GM19023 (cell line): ENCODE results near the gene KCNC3.

Experiments used
- ATAC-seq: cut with Tn5 transposase; IDR thresholded peaks from one replicate; pipeline ENCODE4 v1.9.1; 2021; ENCODE audit warnings: mild to moderate bottlenecking, moderate library complexity; ENCODE audit not compliant: unreplicated experiment

KCNC3 gene

DNA sequence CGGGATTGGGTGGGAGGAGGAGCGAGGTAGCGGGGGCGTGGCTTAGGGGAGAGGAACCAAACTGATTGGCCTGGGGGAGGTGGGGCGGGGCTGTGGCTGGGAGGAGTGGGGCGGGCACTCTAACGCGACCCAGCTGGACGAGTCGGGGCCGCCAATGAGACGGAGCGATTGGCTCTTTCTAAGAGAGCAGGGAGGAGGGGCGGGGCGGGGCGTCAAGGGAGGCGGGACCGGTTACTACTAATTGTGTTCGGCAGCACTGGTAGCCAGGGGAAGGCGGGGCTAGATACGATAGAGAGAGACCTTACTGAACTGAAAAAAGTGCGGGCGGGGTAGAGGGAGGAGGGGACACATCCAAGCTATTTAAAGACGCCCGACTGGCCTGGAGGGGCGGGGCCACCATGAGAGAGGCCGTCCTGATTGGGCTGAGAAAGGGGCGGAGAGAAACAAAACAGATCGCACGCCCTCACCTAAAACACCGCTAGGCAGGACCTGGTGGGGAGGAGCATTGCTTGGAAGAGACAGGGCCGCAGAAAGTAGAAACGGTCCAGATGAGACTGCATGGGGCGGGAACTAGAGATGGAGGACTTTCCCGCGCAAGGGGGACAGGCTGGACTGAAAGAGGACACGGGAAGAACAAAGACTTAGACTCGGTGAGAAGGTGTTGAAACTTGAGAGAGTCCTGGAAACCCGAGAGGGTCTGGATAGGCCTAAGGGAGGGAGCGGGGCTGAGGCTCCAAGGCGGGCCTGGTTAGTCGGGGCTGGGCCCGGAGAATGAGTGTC, at the start of gene KCNC3:
Gene KCNC3, minus strand, starts transcription at position 232 of the 780 bp plus-strand sequence. CDS start 295 bp downstream, outside the sequence.
- ATAC-seq = peak; percentile 52

DNA sequence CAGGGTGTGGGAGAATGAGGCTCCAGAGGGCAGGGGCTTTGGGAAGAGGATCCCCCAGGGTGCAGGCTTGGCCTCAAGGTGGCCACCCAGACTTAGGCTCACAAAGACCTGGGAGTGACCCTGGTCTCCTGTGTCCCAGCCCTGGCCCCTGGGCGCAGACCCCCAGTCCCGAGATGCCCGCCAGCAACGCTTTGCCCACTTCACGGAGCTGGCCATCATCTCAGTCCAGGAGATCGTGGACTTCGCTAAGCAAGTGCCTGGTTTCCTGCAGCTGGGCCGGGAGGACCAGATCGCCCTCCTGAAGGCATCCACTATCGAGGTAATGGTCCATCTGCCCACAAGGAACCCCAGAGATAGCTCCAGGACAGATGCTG, 49.7 kb upstream of the KCNC3 start:
- no peak for ATAC-seq

DNA sequence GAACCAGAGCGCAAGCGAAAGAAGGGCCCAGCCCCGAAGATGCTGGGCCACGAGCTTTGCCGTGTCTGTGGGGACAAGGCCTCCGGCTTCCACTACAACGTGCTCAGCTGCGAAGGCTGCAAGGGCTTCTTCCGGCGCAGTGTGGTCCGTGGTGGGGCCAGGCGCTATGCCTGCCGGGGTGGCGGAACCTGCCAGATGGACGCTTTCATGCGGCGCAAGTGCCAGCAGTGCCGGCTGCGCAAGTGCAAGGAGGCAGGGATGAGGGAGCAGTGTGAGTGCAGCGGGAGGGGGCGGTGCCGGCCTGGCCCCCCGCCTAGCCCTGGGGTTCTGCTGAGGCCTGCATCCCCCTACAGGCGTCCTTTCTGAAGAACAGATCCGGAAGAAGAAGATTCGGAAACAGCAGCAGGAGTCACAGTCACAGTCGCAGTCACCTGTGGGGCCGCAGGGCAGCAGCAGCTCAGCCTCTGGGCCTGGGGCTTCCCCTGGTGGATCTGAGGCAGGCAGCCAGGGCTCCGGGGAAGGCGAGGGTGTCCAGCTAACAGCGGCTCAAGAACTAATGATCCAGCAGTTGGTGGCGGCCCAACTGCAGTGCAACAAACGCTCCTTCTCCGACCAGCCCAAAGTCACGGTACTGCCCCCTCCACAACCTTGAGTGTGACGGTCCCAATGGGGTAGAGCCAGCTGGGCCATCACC, 49.1 kb upstream of the KCNC3 start:
- no peak for ATAC-seq

DNA sequence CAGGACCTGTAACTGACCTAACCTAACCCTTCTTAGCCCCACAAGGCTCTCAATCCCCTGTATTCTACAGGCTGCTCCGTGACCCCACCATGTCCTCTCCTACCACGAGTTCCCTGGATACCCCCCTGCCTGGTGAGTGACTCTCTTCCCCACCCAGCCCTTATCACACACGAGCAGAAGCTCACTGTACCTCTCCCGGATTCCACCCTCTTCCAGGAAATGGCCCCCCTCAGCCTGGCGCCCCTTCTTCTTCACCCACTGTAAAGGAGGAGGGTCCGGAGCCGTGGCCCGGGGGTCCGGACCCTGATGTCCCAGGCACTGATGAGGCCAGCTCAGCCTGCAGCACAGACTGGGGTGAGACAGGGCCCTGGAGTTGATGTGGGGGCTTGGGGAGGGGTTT, 48.3 kb upstream of the KCNC3 start:
- no peak for ATAC-seq

DNA sequence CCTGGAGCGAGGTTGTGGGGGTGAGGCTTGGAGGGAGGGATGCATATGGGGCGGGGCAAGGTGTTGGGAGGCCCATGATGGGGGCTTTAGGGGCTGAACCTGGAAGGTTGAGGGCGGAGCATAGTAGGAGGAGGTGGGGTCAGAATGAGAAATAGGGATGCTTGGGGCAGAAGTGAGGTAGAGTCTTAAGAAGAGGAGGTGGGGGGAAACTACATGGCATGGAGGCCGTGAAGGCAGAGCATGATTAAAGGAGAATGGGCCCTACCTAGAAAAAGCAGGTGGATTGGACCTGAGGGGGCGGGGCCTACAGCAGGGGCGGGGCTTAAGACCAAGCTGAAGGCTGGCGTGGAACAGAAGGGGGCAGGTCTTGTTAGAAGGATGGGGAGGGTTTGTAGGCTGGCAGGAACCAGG, 47.9 kb upstream of the KCNC3 start:
- ATAC-seq = no peak

DNA sequence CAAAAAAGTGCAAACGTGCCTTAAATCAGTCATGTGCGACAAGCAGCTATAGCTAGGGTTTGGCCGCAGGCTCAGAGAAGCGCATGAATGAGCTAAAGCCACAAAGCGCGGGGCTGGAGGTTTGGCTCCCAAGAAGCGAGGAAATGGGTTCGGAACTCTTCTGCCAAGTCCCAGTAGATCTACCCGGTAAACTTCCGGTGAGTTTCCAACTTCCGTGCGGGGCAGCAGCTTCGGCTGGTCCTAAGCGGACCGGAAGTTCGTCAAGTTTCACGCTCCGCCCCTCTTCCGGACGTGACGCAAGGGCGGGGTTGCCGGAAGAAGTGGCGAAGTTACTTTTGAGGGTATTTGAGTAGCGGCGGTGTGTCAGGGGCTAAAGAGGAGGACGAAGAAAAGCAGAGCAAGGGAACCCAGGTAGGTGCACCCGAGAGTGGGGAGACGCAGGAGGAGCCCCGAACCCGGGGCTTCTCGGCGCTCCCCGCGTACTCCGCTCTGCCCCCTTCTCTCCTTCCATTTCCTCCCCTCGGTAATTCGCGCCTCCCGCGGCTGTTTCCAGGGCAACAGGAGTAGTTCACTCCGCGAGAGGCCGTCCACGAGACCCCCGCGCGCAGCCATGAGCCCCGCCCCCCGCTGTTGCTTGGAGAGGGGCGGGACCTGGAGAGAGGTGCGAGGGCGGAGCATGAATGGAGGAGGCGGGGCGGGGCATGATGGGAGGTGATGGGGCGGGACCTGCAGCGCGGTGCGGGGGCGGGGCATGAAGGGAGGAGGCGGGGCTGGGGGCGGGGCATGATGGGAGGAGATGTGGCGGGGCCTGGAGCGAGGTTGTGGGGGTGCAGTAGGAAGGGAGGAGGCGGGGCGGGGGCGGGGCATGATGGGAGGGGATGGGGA, 47.2 kb upstream of the KCNC3 start, which contains the start of gene NR1H2:
Gene NR1H2, plus strand, starts transcription at position 292 of the 885 bp plus-strand sequence. CDS start 1,149 bp downstream, outside the sequence.
- peak; percentile 81 for ATAC-seq

DNA sequence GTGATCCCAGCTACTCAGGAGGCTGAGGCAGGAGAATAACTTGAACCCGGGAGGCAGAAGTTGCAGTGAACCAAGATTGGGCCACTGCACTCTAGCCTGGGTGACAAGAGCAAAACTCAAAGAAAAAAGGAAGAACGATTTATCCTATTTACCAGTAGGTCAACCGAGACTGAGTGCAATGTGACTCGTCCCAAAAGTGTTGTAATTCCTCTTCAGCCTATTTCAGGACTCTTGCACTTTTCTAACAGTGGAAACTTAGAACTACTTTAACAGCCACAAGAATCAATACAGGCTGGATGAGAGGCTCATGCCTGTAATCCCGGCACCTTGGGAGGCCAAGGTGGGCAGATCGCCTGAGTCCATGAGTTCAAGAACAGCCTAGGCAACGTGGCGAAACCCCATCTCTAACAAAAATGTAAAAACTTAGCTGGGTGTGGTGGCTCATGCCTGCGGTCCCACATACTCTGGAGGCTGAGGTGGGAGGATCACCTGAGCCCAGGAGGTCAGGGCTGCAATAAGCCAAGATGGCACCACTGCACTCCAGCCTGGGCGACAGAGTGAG, 42.8 kb upstream of the KCNC3 start:
- ATAC-seq = no peak

DNA sequence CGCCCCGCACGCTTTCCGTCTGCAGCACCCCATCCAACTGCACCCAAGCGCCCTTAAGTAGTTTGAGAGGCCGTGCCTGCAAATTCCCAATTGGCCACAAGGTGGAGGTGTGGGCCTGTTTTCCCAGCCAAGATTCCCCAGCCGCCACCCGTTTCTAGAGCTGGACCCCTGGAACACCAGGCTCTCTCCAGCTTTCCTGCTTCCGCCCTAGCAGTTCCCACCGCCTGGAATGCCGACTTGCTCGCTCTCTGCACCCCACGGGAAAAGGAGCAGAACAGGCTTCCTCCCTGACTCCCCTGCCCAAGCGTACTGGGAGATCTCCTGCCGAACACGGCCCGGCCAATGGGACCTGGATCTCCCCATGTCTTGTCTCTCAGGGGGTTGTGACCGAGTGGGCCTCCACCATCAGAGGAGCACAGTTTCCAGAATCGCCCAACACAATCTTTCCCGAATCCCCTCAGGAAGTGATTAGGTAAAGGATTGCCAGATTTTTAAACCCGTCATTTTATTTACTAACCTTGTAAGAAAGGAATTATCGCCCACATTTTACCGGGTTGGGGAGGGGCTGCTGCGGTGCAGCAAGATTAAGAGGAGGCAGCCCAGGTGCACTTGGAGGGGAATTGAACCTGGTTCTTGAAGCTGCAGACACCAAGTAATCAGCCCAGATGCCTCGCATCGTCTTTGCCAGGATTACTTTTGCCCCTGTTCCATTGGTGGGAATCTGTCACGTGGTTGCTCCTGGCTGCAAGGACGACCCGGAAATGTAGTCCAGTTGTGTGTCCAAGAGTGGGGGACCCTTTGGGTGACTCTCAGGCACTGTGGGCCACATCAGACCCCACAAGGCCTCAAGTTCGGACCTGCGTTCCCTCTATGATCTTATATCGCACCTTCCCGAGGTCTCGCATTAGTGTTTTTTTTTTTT, 39.7 kb upstream of the KCNC3 start:
- ATAC-seq = no peak

DNA sequence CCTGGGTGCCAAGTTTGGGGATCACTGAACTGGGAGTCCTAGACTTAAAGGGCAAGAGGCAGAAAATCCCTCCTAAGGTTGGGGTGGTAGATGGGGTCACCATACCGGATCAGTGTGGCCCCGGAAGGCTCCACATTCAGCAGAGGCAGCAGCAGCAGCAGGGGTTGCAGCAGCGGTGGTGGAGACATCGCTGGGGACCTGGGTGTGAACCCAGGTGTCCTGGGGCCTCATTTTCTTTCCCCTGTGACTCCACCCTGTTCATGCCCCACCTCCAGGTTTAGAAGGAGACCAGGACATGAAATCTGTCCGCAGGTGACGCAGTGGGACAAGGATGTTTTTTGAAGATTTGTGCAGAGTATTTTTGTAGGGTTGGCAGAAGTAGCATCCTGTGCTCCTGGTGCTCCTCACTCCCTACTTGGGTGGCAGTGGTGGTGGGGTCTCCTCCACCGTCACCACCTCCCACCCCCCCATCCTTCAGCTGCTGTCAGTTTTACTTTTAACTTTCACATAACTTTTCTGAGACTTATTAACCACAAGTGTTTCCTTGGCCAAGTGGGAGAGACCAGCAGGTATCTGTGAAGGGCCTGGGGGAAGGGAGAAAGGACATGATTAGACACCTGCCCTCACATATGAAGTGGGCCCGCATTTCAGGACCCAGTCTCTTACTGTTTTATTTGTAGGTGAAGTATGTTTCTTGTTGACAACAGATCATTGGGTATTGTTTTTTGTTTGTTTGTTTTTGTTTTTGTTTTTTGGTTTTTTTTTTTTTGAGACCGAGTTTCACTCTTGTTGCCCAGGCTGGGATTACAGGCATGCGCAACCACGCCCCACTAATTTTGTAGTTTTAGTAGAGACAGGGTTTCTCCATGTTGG, 36.5 kb upstream of the KCNC3 start, which contains the start of gene NAPSA:
Gene NAPSA, minus strand, starts transcription at position 206 of the 873 bp plus-strand sequence. Its CDS starts 18 bp downstream, at position 188.
- no peak for ATAC-seq

DNA sequence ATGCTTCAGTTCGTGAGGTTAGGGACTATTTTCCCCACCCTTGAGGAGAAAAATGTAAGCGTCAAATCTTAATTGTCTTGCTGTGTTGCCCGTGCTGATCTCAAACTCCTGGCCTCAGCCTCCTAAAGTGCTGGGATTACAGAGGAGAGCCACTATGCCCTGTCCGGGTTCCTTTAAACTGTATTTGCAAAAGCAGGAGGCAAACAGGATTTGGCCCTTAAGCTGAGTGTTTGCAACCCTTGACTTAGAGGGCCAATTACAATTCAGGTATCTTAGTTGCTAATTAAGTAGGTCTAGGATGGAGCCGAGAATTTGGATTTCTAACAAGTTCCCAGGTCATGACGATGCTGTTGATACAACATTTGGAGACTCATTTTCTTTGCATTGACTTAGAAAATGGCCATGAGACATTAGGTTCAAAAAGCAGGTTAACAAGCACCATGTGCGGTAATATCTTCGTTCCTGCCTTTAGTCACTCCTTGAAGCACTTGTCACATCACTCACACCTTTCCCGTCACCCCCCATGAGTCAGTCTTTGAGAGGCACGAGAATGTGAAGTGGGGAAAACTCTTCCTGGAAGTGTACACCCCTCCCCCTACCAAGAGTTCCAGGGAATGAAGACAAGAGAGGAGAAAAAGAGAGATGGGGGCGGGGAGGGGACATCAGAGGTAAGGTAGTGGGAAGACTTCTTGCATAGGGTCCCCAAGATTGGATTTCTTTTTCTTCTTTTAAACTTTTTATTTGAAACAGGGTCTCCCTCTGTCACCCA, 33.7 kb upstream of the KCNC3 start:
- ATAC-seq = no peak

DNA sequence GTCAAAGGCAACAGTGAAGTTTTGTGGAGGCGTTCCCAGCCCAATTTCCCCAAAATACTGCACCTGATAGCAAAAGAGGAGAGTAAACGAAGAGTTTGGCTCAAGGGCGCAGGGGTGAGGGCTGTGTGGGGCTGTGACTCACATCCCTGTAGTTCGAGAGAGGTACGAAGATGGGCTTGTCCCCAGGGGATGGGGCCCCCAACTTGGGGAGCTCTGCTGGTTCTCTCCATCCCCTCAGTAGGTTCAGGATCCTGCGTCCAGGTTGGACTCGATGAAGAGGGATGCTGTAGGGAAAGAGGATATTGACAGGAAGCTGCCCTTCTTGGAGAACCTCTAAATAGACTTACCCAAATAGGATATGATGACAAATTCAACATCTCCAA, 32.8 kb upstream of the KCNC3 start:
- no peak for ATAC-seq

DNA sequence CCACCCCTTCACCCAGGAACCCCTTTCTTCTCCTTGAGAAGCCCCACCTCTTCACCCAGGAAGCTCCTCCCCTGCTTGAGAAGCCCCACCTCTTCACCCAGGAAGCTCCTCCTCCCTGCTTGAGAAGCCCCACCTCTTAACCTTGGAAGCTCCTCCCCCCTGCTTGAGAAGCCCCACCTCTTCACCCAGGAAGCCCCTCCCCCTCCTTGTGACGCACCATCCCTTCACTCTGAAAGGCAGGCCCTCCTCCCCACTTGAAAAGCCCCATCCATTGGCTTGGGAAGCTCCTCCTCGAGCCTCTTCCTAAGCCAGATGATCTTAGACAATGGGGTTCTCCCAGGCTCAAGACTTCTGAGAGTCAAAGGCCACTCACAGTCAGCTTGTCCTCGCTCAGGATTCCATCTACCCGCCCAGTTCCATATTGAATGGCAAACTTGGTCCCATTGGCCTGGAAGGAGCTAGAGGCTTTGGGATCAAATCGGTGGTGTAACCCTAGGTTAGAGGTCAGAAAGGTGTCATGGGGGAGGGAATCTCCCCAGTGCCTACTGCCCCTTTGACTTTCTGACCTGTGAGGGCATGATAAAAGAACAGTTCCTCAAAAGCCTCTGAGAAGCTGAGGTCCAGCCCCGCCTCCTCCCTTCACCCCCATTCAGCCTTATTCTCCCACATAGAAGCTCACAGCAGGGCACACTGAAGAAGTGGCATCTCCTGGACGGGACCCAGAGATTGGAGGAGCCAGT, 32.3 kb upstream of the KCNC3 start:
- ATAC-seq = no peak

DNA sequence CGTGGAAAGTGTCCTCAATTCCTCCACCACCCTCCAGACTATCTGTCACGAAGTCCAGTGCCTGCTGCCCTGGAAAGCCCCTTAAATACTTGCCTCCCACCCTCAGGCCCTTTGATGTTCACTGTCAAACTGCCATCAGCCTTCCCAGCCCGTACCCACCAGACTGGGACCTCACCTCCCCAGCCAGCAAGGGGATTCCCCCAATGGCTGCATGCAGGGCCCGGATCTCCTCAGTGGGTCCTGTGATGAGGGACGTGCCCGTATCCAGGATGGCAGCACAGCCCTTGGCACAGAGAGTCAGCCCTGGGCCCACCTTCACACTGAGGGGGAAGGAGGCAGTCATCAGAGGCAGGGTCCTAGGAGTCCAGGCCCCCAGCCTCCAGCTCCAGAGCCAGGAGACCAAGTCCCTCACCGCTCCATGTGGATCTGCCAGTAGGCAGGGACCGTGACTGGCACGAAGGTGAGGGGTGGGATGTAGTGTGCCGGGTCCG, 30.2 kb upstream of the KCNC3 start:
- no peak for ATAC-seq

DNA sequence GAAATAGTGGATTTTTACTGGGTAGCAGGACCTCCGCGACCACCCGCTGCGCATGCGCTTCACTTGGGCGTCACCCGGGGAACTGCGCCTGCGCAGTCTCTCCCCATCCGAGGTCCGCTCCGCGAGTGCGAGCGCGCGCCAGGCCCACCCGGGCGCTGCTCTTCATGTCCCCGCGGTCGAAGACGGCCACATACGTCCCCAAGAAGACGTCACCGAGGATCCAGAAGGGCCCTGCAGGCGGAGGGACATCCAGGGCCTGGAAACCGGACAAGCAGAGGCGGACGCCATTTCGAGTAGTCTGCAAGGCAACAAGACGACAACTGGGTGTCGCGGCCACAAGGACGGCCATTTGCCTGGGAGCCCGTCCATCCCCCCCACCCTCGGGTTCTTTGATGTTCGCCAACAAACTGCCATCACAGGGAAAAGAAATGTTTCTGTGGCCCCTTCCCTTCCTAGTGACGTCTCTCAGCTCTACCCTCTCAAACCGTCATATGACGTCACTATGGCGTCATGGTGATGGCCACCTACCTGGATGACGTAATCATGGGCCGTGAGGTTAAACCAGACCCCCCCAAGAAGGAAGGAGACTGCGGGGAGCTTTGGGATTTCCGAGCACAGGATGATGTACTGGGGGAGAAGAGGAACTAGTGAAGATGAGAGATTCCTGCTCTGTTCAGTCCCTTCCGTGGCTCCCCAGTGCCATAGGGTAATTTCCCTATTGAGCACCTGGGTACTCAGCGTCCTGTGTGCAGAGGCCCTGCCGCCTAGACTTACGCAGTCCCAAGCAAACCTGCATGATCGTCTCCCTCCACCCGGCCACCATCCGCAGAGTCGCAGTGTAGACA, 29.5 kb upstream of the KCNC3 start:
- no peak for ATAC-seq

DNA sequence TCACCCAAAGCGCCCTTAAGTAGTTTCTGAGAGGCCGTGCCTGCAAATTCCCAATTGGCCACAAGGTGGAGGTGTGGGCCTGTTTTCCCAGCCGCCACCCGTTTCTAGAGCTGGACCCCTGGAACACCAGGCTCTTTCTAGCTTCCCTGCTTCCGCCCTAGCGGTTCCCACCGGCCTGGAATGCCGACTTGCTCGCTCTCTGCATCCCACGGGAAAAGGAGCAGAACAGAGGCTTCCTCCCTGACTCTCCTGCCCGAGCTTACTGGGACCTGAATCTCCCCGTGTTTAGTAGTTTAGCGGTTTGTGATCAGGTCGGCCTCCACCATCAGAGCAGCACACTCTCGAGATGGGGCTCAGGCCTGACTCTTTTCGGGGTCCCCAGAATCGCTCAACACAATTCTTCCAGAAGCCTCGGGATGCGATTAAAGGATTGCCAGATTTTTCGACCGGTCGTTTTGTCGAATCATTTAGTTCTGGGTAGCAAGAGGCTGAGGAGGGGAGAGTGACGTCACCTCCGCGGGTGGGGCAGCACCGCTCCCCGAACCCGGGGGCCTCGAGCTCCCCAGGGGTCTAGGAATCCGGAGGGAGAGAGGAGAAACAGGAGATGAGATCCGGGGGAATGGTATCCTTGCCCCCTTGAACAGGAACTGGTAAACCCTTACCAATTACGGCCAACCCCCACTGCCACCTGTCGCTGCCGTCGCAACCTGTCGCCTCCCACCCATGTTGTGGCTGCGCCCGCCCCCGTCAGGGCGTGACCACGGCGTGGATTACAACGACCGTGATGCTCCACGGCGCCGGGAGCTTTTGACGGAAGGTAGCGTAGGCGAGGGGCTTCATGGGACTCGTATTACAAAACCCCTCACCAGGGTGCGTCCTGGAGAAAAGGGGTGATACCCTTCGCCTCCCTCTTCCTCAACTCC, 28.3 kb upstream of the KCNC3 start:
- ATAC-seq = peak; percentile 58
